Astrocyte of the spinal cord (primary cell): ENCODE data around the gene GDPD3.

Source experiments
- DNase-seq: peaks from one replicate; pipeline ENCODE4 v3.0.0; 2011; ENCODE audit warnings: low read depth, low spot score
- H3K4me3 ChIP-seq: 2 replicates; pipeline ENCODE4 v1.5.1; 2011; ENCODE audit warnings: low read depth, mild to moderate bottlenecking, low read length, moderate library complexity
- in situ Hi-C: cut with HindIII; loops from 2 replicates; pipeline ENCODE4 v1.10.0; 2017; ENCODE audit warnings: low sequenced_read_pairs
- TF ChIP-seq, protein P1 (sequence below): IDR thresholded peaks from 2 replicates; pipeline ENCODE4 v1.5.1; 2012; ENCODE audit warnings: low read depth, mild to moderate bottlenecking, low read length, inconsistent platforms

Gene GDPD3

DNA sequence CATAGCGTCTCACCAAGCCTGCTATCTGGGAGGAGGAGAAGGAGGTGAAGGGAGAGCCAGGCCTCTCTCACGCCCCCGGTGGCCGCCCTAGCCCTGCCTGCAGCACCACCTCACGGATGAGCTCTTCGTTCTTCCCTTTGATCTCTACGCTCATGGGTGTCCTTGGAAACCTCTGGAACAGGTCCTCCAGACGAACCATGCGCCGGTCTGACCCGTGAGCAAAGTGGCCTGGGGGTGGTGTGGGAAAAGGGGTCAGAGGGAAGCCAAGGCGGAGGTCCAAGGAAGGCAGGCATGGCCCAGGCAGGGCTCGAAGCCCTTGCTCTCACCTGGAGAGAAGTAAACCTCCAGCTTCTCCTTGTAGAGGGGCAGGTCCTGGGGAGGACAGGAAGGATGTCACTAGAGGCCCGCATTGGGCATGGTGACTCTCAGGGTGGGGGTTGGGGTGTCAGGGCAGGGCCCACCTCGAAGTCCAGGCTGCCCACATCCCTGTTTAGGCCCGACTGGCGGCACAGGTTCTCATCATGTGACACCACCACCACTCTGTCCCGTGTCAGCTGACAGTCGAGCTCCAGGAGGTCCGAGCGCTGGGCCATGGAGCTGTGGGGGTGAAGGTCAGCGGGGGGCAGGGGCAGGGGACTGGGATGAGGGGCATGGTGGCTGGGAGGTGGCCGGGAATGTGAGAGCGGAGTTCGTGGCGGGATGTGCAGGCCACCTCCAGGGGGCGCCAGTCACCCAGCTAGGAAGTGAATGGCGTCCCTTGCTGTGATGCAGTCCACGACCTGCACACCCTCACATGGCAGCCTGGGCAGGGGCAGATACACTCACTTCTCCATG, 923 bp downstream of the GDPD3 start:
- peak; percentile 30 for DNase-seq
- in situ Hi-C loops, result no loop called here
- no peak overlapping the region for H3K4me3 ChIP-seq
- TF ChIP-seq, protein P1, sequence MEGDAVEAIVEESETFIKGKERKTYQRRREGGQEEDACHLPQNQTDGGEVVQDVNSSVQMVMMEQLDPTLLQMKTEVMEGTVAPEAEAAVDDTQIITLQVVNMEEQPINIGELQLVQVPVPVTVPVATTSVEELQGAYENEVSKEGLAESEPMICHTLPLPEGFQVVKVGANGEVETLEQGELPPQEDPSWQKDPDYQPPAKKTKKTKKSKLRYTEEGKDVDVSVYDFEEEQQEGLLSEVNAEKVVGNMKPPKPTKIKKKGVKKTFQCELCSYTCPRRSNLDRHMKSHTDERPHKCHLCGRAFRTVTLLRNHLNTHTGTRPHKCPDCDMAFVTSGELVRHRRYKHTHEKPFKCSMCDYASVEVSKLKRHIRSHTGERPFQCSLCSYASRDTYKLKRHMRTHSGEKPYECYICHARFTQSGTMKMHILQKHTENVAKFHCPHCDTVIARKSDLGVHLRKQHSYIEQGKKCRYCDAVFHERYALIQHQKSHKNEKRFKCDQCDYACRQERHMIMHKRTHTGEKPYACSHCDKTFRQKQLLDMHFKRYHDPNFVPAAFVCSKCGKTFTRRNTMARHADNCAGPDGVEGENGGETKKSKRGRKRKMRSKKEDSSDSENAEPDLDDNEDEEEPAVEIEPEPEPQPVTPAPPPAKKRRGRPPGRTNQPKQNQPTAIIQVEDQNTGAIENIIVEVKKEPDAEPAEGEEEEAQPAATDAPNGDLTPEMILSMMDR, result peak; percentile 70

DNA sequence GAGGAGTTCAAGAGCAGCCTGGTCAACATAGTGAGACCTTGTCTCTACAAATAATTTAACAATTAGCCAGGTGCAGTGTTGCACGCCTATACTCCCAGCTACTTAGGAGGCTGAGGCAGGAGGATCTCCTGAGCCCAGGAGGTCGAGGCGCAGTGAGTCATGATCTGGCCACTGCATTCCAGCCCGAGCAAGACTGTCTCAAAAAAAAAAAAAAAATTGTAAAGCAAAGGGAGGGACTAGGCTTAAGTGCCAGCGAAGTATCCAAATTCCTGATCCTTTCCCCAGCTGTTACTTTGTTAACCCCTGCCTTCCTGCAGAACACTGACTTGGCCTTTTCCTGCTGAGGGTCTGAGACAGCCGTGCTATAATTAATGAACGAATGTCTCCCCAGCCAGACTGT, 2.7 kb downstream of the GDPD3 start:
- H3K4me3 ChIP-seq, result no peak overlapping the region
- TF ChIP-seq, protein P1, result no peak
- in situ Hi-C loops, result no loop called here
- no peak for DNase-seq

DNA sequence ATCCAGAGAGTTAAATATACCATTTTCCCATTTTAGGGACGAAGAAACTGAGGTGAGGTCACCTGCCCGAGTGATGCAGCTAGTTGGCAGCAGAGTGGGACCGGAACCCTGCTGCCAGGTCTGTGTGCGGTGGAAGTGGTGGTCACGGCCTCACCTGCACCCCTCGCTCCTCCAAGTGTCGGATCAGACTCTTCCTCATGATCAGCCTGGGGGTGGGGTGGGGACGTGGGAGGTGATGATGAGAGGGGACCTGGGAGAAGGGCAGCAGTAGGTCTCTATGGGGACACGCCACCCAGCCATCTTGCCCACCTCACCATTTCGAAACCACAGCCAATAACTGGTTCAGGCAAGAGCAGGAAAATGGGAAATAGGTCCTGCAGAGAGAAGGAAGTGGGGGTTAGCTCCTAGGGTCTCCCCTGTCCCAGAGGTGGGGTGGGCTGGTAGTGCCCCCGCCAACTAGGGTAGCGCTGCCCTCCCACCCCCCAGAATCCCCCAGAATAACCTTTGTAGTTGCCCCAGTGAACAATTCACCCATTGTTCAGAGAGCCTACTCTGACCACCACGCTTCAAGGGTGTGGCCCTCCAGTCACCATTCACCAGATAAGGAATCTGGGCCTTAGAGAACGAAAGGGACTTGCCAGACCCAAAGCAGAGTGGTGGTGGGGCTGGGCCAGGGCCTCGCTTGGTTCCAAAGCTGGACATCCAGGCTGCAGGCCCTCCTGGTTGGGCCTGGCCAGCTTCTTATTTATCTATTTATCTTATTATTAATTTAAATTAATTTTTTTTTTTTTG, 5.1 kb downstream of the GDPD3 start:
- in situ Hi-C loops, result no loop called here
- no peak for DNase-seq
- H3K4me3 ChIP-seq, result no peak overlapping the region
- TF ChIP-seq, protein P1, result no peak

DNA sequence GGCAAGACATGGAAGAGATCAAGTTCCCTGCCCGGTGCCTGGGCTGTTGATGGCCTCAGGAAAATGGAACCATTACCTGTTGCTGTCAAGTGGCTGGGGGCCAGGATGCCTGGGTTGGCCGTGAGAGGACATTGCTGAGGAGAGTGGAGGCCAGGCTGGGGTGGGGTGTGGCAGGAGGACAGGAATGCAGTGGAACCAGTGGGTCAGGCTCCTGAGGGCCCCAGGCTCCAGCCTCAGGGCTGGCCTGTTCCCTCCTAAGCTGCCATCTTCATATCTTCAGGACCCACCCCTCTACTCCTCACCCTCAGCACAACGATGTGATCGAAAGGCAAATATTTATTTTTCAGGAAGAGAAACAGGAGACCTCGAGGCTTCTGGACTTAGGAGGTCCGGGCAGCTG, 8.8 kb downstream of the GDPD3 start:
- TF ChIP-seq, protein P1, result no peak
- in situ Hi-C loops, result no loop called here
- no peak overlapping the region for H3K4me3 ChIP-seq
- DNase-seq, result no peak

DNA sequence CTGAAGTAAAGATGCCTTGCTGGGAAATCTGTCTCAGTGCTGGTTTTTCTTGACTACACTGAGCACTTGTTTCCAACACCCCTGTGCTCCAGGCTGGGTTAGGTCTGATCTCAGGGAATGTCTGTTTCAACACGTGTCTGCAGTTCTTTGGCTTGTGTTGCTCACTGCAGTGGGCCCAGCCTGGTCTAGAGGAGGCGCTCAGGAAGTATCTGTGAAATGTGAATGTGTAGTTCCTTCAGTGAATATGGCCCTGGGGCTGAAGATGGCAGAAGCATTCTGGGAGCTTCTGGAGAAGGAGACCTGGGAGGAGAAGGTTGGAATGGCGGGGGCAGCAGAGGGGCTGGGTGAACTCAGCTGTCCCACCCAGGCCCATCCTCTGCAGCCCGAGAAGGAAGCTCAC, 9.2 kb downstream of the GDPD3 start:
- no peak overlapping the region for H3K4me3 ChIP-seq
- no peak for DNase-seq
- TF ChIP-seq, protein P1, result no peak
- in situ Hi-C loops, result no loop called here

DNA sequence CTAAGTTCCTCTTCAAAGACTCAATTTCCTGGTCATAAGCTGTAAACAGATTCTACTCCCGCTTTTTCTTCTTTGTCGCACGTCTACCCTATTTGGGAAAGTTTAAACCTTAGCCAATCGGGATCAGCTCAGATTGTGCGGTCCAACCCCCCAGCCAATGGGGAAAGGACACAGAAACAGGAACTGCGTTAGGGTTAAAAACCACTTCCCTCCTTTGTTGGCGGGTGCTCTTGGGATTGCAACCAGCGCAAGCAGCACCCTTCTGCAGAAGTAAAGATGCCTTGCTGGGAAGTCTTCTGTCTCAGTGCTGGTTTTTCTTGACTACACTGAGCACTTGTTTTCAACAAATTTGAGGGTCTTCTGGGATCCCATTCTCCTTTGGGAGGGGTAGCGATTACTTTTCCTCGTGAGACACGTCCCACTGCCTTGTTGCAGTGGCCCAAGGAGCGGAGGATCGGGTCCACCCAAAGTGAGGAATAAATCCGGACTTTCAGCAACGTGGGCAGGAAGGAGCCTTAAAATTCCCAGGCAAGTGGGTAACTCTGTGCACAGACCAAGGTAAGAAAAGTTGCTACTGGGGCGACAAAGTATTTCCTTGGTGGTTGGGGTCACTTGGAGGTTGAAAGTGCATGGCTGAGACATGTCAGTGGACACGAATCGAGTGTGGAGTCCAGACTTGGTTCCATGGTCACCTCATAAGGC, 16.3 kb downstream of the GDPD3 start:
- TF ChIP-seq, protein P1, result no peak
- no peak for DNase-seq
- in situ Hi-C loops, result no loop called here
- H3K4me3 ChIP-seq, result no peak overlapping the region
